ENCODE data around the gene TMEM254. TPM values are rescaled to one million over a fixed set of nuclear protein-coding genes. Genes with fewer than 3 reads are reported as not detected.
A peak's percentile ranks its signal among the peaks of the same experiment; 100 is the strongest.

TMEM254 gene
- total RNA-seq, 1 donor, result 8.7 TPM

DNA sequence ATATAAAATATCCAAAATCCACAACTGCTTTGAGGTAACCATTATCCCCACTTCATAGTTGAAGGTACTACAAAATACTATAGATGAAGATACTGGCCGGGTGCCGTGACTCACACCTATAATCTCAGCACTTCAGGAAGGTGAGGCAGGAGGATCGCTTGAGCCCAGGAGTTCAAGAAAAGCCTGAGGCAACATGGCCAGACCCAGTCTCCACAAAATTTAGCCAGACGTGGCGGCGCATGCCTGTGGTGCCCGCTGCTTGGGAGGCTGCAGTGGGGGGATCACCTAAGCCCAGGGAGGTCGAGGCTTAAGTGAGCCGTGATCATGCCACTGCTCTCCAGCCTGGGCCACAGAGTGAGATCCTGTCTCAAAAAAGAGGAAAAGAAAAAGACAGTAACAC lies 21.7 kb downstream of the TMEM254 start:
- Histone ChIP-seq H3K27me3 (ENCODE audit: insufficient read depth, low read length) (no peaks in the 10 kb centered on the region), H3K4me1 (ENCODE audit: insufficient read depth, low read length) (peaks cover 14% of the 10 kb centered on the region), H3K4me2 (ENCODE audit: insufficient read depth, low read length) (no peak overlapping the region), H3K4me3 (ENCODE audit: insufficient read depth, low read length) (no peak overlapping the region), H3K9me3 (ENCODE audit: low read depth, low read length) (no peaks in the 10 kb centered on the region), H3K79me2 (ENCODE audit: insufficient read depth, low read length) (no peaks in the 10 kb centered on the region), H3K27ac (ENCODE audit: low read depth, low read length) (no peak overlapping the region), H3K36me3 (ENCODE audit: insufficient read depth, low read length) (no peaks in the 10 kb centered on the region), H2AFZ (ENCODE audit: low read length) (no peak overlapping the region), H4K20me1 (ENCODE audit: insufficient read depth, low read length) (no peaks in the 10 kb centered on the region)
- TF ChIP-seq, protein P1, sequence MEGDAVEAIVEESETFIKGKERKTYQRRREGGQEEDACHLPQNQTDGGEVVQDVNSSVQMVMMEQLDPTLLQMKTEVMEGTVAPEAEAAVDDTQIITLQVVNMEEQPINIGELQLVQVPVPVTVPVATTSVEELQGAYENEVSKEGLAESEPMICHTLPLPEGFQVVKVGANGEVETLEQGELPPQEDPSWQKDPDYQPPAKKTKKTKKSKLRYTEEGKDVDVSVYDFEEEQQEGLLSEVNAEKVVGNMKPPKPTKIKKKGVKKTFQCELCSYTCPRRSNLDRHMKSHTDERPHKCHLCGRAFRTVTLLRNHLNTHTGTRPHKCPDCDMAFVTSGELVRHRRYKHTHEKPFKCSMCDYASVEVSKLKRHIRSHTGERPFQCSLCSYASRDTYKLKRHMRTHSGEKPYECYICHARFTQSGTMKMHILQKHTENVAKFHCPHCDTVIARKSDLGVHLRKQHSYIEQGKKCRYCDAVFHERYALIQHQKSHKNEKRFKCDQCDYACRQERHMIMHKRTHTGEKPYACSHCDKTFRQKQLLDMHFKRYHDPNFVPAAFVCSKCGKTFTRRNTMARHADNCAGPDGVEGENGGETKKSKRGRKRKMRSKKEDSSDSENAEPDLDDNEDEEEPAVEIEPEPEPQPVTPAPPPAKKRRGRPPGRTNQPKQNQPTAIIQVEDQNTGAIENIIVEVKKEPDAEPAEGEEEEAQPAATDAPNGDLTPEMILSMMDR (IDR thresholded peaks at IDR 0.05; ENCODE audit: extremely low read depth, low read depth, low read length), result no peak
- no peak for DNase-seq (ENCODE audit: insufficient read length, low spot score, missing footprints)

DNA sequence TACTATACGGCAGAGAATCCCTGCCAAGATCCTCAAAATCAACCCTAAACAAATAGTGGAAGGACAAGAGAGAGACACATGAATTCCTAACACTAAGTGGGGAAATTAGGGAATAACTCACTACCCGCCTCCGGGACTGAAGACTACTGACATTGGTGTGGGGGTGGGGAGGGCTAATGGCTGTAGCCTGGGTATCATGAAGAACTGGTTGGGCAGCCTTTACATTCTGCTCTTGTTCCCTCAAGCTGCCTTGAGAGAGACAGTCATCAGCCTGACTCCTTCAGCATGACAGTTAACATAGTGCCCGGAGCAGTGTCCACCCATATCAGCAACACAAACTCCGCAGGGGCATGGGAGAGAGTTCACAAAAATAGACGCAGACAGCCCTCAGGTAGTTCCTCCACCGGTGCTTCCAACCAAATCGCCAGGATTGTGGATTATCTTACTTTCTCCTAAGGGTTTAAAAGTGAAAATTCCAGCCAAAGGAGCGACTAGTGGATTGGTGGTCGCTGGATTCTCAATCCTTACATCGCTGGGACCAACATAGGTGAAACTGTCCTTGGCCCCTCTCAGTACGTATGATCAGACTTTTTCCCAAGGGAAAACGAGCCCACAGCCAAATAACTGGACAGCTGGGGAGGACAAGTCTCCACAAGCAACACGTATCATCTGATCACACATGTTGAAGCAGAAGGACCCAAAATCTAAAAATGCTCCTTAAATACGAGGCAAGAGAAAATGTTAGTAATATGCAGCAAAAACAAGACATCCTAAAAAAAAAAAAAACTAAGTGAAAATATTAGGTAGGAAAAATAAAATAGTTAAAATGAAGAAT lies 22.6 kb downstream of the TMEM254 start:
- Histone ChIP-seq H3K4me3 (ENCODE audit: insufficient read depth, low read length) (no peak overlapping the region), H3K4me2 (ENCODE audit: insufficient read depth, low read length) (no peak overlapping the region), H3K9me3 (ENCODE audit: low read depth, low read length) (no peaks in the 10 kb centered on the region)

DNA sequence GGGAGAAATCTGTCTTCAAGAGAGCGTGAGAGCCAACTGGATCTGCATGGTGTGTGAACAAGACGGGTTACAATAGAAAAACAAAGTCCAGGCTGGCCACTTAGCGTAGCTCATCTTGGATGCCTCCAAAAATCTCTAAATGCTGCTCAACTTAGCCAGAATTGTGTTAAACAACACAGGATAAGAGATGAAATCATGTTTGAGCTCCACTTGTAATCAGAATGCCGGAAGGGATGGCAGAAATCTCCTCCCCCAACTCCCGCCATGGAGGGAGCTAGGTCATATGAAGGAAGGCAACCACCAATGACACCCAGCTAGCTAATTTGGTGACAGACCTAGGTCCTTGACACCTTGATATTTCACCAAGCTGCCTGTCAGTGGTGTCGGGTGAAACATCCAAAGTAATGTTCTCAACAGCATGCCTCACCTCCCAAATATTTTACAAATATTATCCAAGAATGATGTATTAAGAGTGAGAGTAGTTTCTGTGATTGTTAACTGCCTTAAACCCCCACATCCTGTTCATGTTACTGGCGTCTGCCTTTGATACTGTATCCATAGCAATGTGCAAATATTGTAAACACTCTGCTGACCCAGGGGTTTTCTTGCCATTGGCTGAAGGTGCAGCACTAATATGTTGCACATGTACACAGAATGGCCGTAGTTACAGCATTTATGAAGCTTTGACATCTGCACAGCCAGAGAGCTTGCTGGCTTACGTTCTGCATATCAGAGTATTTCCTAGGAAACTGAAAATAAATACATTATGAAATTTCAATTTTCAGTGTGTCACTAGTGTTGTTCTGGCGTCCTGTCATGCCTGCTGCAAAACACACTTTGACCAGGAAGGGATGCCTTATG lies 25.8 kb downstream of the TMEM254 start:
- peaks cover 10% of the 10 kb centered on the region for H3K9me3 ChIP-seq (ENCODE audit: low read depth, low read length)
- H3K4me3 ChIP-seq (ENCODE audit: insufficient read depth, low read length), result no peak overlapping the region
- TF ChIP-seq, protein P1 (IDR thresholded peaks at IDR 0.05; ENCODE audit: extremely low read depth, low read depth, low read length), result no peak
- H4K20me1 ChIP-seq (ENCODE audit: insufficient read depth, low read length), result no peaks in the 10 kb centered on the region
- H3K36me3 ChIP-seq (ENCODE audit: insufficient read depth, low read length), result no peaks in the 10 kb centered on the region
- peak overlapping the region; percentile 5 for H2AFZ ChIP-seq (ENCODE audit: low read length)
- H3K27ac ChIP-seq (ENCODE audit: low read depth, low read length), result peak overlapping the region; percentile 38
- H3K4me1 ChIP-seq (ENCODE audit: insufficient read depth, low read length), result peaks cover 14% of the 10 kb centered on the region
- H3K27me3 ChIP-seq (ENCODE audit: insufficient read depth, low read length), result no peaks in the 10 kb centered on the region
- H3K4me2 ChIP-seq (ENCODE audit: insufficient read depth, low read length), result peak overlapping the region; percentile 32
- H3K79me2 ChIP-seq (ENCODE audit: insufficient read depth, low read length), result no peaks in the 10 kb centered on the region
- DNase-seq (ENCODE audit: insufficient read length, low spot score, missing footprints), result peak; percentile 72

More for the DNA sequence above, 22.6 kb downstream of the TMEM254 start:
- Histone ChIP-seq H2AFZ (ENCODE audit: low read length) (no peak overlapping the region), H3K79me2 (ENCODE audit: insufficient read depth, low read length) (no peaks in the 10 kb centered on the region), H3K27ac (ENCODE audit: low read depth, low read length) (no peak overlapping the region), H3K36me3 (ENCODE audit: insufficient read depth, low read length) (no peaks in the 10 kb centered on the region), H3K27me3 (ENCODE audit: insufficient read depth, low read length) (no peaks in the 10 kb centered on the region), H4K20me1 (ENCODE audit: insufficient read depth, low read length) (no peaks in the 10 kb centered on the region), H3K4me1 (ENCODE audit: insufficient read depth, low read length) (peaks cover 14% of the 10 kb centered on the region)
- TF ChIP-seq, protein P1 (IDR thresholded peaks at IDR 0.05; ENCODE audit: extremely low read depth, low read depth, low read length), result no peak
- DNase-seq (ENCODE audit: insufficient read length, low spot score, missing footprints), result peak; percentile 54

Data from osteoblast (primary cell).